A673 (cell line): Measurements from ENCODE around the gene VAMP1. TPM values are rescaled to one million over a fixed set of nuclear protein-coding genes. Genes with fewer than 3 reads are reported as not detected.

Experiments
- BruUV-seq: library from RNA; stranded (reverse); fragments of 400-500 nt; replicated peaks from 2 replicates; lab custom pipeline; 2021; lab: Mats Ljungman, UMichigan
- CTCF ChIA-PET: fragments of 300-600 bp; sonication (Branson Sonifier 250); formaldehyde crosslinking; loops from one replicate; lab custom pipeline; 2022; ENCODE audit warnings: antibody characterized with exemption; lab: Charles Lee
- POLR2A ChIA-PET: fragments of 300-600 bp; sonication (Branson Sonifier 250); formaldehyde crosslinking; loops from one replicate; lab custom pipeline; 2022; ENCODE audit warnings: antibody characterized with exemption; ENCODE audit not compliant: low non-redundant PET; lab: Charles Lee
- DNase-seq: peaks from one replicate; pipeline ENCODE4 v3.0.0-alpha.2; 2015; ENCODE audit warnings: low spot score
- H3K27ac ChIP-seq: fragments of 200-600 bp; sonication (generic); 2 replicates; pipeline ENCODE4 v1.5.1; 2016; ENCODE audit warnings: mixed run types, low read depth, mild to moderate bottlenecking, mixed read lengths, antibody characterized with exemption, low read length; ENCODE audit not compliant: poor library complexity, severe bottlenecking
- H3K27me3 ChIP-seq: fragments of 200-600 bp; sonication (generic); replicated peaks from 2 replicates; pipeline ENCODE4 v1.6.1; 2017; ENCODE audit warnings: mixed run types, low read depth, mild to moderate bottlenecking, mixed read lengths, antibody characterized with exemption, low read length; ENCODE audit not compliant: insufficient read depth, poor library complexity
- H3K36me3 ChIP-seq: fragments of 200-600 bp; sonication (generic); 2 replicates; pipeline ENCODE4 v1.6.1; 2016; ENCODE audit warnings: mixed run types, mild to moderate bottlenecking, mixed read lengths, antibody characterized with exemption, low read length; ENCODE audit not compliant: insufficient read depth, poor library complexity, severe bottlenecking
- H3K4me1 ChIP-seq: fragments of 200-600 bp; sonication (generic); 2 replicates; pipeline ENCODE4 v1.6.1; 2017; ENCODE audit warnings: mixed run types, mild to moderate bottlenecking, mixed read lengths, antibody characterized with exemption, low read length; ENCODE audit not compliant: insufficient read depth, poor library complexity, severe bottlenecking
- H3K4me3 ChIP-seq: fragments of 200-600 bp; sonication (generic); 2 replicates; pipeline ENCODE4 v1.5.1; 2016; ENCODE audit warnings: low read depth, mixed run types, mild to moderate bottlenecking, mixed read lengths, low read length; ENCODE audit not compliant: poor library complexity, severe bottlenecking
- H3K9me3 ChIP-seq: fragments of 200-600 bp; sonication (generic); 2 replicates; pipeline ENCODE4 v1.6.1; 2016; ENCODE audit warnings: mixed run types, low read depth, mild to moderate bottlenecking, mixed read lengths, antibody characterized with exemption, low read length; ENCODE audit not compliant: poor library complexity, severe bottlenecking
- CTCF ChIP-seq: fragments of 300-800, 200-600 bp; sonication (generic); conservative IDR thresholded peaks from 2 replicates; pipeline ENCODE4 v1.5.1; 2017; ENCODE audit warnings: low read depth, mild to moderate bottlenecking, antibody characterized with exemption, low read length, moderate library complexity, mixed read lengths
- EZH2 ChIP-seq: fragments of 200-600 bp; sonication (generic); IDR thresholded peaks from 2 replicates; pipeline ENCODE4 v1.6.1; 2017; ENCODE audit warnings: borderline replicate concordance, low read depth, mild to moderate bottlenecking, mixed read lengths, antibody characterized with exemption, low read length; ENCODE audit not compliant: poor library complexity, severe bottlenecking
- intact Hi-C: fragments of 100-400 bp; cut with micrococcal nuclease; formaldehyde crosslinking; loops from one replicate; pipeline ENCODE4 v1.10.0; 2022; ENCODE audit not compliant: unreplicated experiment
- total RNA-seq: library from RNA; stranded (reverse); gene quantifications from 2 replicates; pipeline ENCODE4 v1.2.3, GENCODE V29; 2021

The VAMP1 gene
- total RNA-seq, 1 experiment from 2014 or later = 10.9 TPM

- H3K27me3 ChIP-seq = no peaks in the 10 kb centered on the region
- intact Hi-C loops = no loop called here
- DNase-seq = no peak
- no peak for TF ChIP-seq EZH2
- H3K4me3 ChIP-seq = no peak overlapping the region
- CTCF ChIA-PET = interaction anchor here (1.5 kb wide), 1 partner anchor 15 kb away, joined by 6 read pairs; no protein-coding TSS in a partner anchor
- peaks cover 27% of the 10 kb centered on the region for H3K4me1 ChIP-seq
- H3K36me3 ChIP-seq = no peaks in the 10 kb centered on the region
- BruUV-seq = no TSS peak
- H3K27ac ChIP-seq = peak overlapping the region; percentile 49
- no peaks in the 10 kb centered on the region for H3K9me3 ChIP-seq
- POLR2A ChIA-PET = no interaction called here
Observed at GRCh38 chr12:6450091-6450868, 20.2 kb downstream of the VAMP1 start.

- Histone ChIP-seq H3K27ac (no peak within 1 kb of the TSS), H3K4me3 (no peak within 1 kb of the TSS), H3K4me1 (no peaks in the 10 kb centered on the region), H3K9me3 (no peaks in the 10 kb centered on the region), H3K27me3 (no peaks in the 10 kb centered on the region), H3K36me3 (no peaks in the 10 kb centered on the region)
- POLR2A ChIA-PET = no interaction called here
- BruUV-seq = no TSS peak
- DNase-seq = no peak
- intact Hi-C loops = no loop called here
- TF ChIP-seq EZH2 = no peak
- no peak for TF ChIP-seq CTCF
- CTCF ChIA-PET = no interaction called here
Observed at GRCh38 chr12:6444704-6445688, 25.5 kb downstream of the VAMP1 start, which contains the start of gene CD27. TSS of gene CD27 (plus strand) at chr12:6444955. CDS start at chr12:6445096, 141 bp downstream.

- intact Hi-C loops = no loop called here
- no peaks in the 10 kb centered on the region for H3K4me1 ChIP-seq
- no peaks in the 10 kb centered on the region for H3K9me3 ChIP-seq
- BruUV-seq = no TSS peak
- no peak for DNase-seq
- no peak overlapping the region for H3K4me3 ChIP-seq
- H3K36me3 ChIP-seq = no peaks in the 10 kb centered on the region
- H3K27me3 ChIP-seq = no peaks in the 10 kb centered on the region
- CTCF ChIA-PET = no interaction called here
- POLR2A ChIA-PET = interaction anchor here (0.6 kb wide), 1 partner anchor 46 kb away, joined by 4 read pairs; no protein-coding TSS in a partner anchor
- TF ChIP-seq CTCF (no peak), EZH2 (no peak)
- H3K27ac ChIP-seq = no peak overlapping the region
Observed at GRCh38 chr12:6444031-6444430, 26.4 kb downstream of the VAMP1 start.
